Cardiac fibroblast (primary cell): Measurements from ENCODE around the gene ACAP2.

Experiments
- DNase-seq, 2 donors: peaks; one replicate each; pipeline versions ENCODE4 v3.0.0 to v3.0.0-alpha.2; 2010; ENCODE audit warnings: low read depth in 2 of 2
- H3K4me3 ChIP-seq, 2 donors: replicated peaks in 1 of 2; 1 replicate in 1 of 2; 2 replicates in 1 of 2; pipeline ENCODE4 v1.5.1; 2011; ENCODE audit warnings: low read depth in 2 of 2, low read length in 2 of 2, mild to moderate bottlenecking in 2 of 2, moderate library complexity in 1 of 2
- CTCF ChIP-seq: IDR thresholded peaks from one replicate; pipeline ENCODE4 v1.5.1; 2011; ENCODE audit warnings: low read depth, mild to moderate bottlenecking, low read length, inconsistent platforms

ACAP2 gene

DNA sequence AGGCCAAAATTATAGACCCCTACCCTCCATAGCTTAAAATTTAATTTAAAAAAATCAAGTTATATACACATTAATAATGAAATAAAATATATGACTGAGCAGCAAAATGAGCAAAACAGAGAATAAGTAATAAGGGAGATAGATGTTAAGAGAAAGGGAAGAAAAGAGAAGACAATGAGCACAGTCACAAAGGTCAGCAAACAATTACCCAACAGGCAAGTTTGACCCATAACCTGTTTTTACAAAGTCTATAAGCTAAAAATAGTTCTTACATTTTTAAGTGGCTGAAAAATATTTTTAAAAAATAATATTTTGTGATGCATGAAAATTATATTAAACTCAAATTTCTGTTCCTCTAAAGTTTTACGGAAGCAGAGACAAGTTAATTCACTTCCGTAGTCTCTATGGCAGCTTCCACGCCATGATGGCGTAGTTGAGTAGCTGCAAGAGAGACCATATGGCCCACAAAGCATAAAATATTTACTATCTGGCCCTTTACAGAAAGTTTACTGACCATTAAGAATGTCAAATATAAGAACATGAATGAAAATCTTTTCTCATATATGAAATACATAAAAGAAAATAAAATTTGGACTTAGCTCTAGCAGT is 47.5 kb downstream of the ACAP2 start:
- no peak overlapping the region for H3K4me3 ChIP-seq
- DNase-seq, result no peak
- no peak for TF ChIP-seq CTCF

GRCh38 chr3:195394700-195395099 is 48.1 kb downstream of the ACAP2 start:
- DNase-seq, result peak; percentile 8 to 12
- no peak for TF ChIP-seq CTCF
- H3K4me3 ChIP-seq, result no peak overlapping the region

GRCh38 chr3:195394024-195394423 is 48.8 kb downstream of the ACAP2 start:
- DNase-seq, result no peak
- no peak for TF ChIP-seq CTCF
- no peak overlapping the region for H3K4me3 ChIP-seq

DNA sequence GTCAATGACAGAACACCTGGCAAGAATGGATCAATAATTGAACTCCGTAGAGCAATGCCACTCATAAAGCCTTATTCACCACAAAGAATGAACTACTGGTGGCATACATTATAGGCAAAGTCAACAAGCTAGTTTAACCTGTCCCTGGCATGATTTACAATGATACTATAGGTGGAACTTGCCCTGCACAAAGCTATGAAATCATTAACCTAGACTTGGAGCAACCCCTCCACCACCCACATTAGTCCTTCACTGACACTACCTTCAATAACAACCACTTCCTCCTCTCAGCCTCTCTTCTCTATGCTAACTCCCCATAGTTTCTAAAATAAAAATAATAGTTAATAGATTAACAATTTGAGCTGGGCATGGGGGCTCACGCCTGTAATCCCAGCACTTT is 54.4 kb downstream of the ACAP2 start:
- no peak for TF ChIP-seq CTCF
- no peak overlapping the region for H3K4me3 ChIP-seq
- DNase-seq, result no peak

DNA sequence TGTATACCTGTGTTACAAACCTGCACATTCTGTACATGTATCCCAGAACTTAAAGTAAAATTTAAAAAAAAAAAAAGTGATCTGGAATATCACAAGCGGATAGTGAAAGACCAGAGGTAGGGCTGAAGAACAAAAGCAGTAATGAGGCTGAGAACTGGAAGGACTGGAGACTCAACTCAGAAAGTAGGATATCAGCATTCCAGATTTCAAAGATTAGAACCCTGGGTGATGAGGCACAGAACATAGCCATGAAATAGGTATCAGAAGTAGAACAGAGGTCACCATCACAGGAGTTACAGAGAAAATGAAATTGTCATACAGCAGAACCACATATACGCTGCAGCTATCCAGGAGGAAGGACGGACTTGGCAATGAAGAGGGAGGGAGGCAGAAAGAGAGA is 56.1 kb downstream of the ACAP2 start:
- no peak for DNase-seq
- H3K4me3 ChIP-seq, result no peak overlapping the region
- TF ChIP-seq CTCF, result no peak

DNA sequence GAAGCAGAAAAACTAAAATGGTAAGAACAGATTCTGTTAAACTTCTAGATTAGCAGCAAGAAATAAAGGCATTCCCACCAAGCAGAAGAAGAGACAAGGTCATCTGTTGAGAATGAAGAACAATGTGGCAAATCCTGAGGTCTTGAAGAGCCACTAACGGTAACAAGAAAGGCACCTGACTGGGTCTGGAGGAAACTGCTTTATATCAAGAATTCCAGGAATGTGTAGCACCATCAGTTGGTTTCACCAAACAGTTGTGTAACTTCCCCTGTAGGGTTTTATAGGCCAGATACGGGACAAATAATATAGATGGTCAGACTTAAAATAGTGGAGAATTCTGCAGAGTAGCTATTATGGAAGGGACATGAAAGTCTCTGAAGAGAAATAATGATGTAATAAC is 57.3 kb downstream of the ACAP2 start:
- TF ChIP-seq CTCF, result no peak
- H3K4me3 ChIP-seq, result no peak overlapping the region
- DNase-seq, result peak; percentile 57 to 63

DNA sequence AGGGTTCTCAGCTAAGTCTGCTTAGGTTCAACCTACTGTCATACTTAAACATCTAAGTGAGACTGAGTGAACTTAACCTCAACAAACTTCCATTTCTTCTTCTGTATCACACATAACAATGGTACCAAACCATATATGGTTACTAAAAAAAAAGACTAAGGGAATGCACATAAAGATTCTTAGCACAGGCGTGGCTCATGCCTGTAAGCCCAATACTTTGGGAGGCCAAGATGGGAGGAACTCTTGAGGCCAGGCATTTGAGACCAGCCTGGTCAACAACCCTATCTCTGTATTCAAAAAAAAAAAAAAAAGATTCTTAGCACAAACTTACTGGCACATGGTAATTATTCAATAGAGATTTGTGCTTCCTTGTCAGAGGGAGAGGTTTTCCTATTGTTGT is 57.9 kb downstream of the ACAP2 start:
- no peak for TF ChIP-seq CTCF
- DNase-seq, result no peak
- H3K4me3 ChIP-seq, result no peak overlapping the region
